GM12864 (cell line): ENCODE results near the gene TMEM238.

ENCODE experiments used
- DNase-seq: peaks from one replicate; pipeline ENCODE4 v3.0.0-alpha.2; 2011; ENCODE audit warnings: low read depth
- H3K4me3 ChIP-seq: 2 replicates; pipeline ENCODE4 v1.5.1; 2011; ENCODE audit warnings: mild to moderate bottlenecking, low read depth, low read length, control low read depth
- TF ChIP-seq, protein P1 (sequence below): IDR thresholded peaks from 2 replicates; pipeline ENCODE4 v1.5.1; 2011; ENCODE audit warnings: low read depth, mild to moderate bottlenecking, moderate library complexity, low read length, control low read depth, inconsistent platforms; ENCODE audit errors: missing control alignments

Gene TMEM238

DNA sequence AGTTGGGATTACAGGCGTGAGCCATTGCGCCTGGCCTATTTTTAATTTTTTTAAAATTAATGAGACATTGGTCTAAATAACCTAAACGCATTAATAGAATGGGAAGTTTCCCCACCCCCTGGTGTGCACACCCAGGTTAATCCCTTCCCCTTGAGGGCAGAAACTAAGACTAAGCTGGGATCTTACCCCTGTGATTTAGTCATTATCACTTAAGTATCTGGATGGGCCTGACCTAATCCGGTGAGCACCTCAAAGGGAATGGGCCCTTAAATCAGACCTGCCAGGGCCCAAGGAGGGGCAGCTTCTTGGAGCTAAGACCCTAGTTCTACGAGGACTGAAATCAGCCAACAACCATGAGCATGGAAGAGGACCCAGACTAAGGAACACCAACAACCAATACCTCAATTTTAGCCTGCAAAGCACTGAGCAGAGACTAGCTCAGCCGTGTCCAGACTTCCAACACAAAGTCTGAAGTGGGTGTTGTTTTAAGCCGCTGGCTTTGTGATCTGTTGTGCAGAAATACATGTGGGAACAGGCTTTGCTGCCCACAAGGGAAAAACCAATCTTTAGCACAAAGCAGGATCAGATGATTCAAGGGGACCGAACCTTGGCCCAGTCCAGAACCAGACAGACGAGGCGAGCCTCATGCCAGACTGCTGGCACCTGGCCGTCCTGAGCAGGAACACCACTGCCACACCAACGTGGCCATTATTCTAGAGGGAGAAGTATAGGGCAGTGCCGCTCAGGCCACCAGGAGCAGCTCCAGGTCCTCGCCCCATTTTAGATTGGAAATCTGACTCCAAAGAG, 16.4 kb upstream of the TMEM238 start:
- no peak overlapping the region for H3K4me3 ChIP-seq
- TF ChIP-seq, protein P1, sequence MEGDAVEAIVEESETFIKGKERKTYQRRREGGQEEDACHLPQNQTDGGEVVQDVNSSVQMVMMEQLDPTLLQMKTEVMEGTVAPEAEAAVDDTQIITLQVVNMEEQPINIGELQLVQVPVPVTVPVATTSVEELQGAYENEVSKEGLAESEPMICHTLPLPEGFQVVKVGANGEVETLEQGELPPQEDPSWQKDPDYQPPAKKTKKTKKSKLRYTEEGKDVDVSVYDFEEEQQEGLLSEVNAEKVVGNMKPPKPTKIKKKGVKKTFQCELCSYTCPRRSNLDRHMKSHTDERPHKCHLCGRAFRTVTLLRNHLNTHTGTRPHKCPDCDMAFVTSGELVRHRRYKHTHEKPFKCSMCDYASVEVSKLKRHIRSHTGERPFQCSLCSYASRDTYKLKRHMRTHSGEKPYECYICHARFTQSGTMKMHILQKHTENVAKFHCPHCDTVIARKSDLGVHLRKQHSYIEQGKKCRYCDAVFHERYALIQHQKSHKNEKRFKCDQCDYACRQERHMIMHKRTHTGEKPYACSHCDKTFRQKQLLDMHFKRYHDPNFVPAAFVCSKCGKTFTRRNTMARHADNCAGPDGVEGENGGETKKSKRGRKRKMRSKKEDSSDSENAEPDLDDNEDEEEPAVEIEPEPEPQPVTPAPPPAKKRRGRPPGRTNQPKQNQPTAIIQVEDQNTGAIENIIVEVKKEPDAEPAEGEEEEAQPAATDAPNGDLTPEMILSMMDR, result no peak
- DNase-seq, result no peak

DNA sequence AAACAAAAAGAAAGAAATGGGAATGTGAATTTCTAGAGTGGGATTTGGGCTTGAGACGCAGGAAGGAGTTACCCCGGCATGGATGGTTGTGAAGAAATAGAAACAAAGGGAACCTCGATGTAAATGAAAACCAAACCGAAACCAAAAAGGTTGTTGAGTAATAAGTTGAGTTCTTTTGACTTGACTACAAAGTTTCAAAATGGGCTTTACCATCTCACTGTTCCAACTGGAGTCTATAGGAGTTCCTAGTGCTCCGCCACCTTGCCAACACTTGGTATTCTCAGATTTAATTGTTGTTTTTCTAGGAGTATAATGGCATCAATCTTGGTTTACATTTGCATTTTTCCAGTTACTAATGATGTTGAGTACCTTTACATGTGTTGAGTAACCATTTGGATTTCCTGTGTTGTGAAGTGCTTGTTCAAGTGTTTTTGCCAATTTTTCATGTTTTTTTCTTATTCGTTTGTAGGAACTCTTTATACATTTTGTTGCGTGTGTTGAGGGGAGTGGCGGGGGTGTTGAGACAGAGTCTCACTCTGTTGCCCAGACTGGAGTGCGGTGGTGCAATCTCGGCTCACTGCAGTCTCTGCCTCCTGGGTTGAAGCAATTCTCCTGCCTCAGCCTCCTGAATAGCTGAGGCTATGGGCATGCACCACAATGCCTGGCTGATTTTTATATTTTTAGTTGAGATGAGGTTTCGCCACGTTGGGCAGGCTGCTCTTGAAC, 14.3 kb upstream of the TMEM238 start:
- DNase-seq, result no peak
- H3K4me3 ChIP-seq, result peak overlapping the region; percentile 3; the same call in 1 of the 2 replicates
- TF ChIP-seq, protein P1, result no peak

- no peak for DNase-seq
- TF ChIP-seq, protein P1, result no peak
- no peak overlapping the region for H3K4me3 ChIP-seq
Observed at GRCh38 chr19:55392820-55393761, 9.0 kb upstream of the TMEM238 start.

DNA sequence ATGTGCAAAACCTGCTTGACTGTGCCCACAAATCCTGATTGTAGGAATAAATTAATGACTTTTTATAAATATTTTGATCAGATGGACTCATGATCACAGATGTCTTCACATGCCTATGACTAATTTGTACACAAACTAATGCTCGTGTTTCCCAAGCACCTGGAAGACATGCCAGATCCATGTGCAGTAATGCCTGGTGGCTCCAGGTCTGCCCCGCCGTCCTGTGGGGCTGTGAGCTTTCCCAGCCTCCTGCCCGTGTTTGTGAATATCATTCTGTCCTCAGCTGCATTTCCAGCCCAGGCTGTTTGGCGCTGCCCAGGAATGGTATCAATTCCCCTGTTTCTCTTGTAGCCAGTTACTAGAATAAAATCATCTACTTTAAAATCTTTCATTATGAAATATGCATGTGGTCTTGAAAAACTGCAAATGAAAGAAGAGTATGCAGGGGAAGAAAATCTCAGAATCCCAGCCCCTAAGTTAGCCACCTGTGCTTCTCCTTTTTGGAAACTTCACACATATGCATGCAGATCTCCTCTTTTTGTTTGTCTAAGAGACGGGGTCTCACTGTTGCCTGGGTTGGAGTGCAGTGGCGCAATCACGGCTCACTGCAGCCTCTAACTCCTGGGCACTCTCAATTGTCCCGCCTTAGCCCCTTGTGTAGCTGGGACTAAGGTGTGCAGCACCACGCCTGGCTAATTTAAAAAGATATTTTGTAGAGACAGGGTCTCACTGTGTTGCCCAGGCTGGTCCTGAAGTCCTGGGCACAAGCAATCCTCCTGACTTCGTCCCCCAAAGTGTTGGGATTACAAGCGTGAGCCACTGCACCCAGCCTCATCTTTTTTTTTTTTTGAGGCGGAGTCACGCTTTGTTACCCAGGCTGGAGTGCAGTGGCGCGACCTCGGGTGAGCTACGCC, 7.9 kb upstream of the TMEM238 start:
- TF ChIP-seq, protein P1, result no peak

GRCh38 chr19:55391191-55391670, 7.1 kb upstream of the TMEM238 start:
- TF ChIP-seq, protein P1, result no peak
- no peak overlapping the region for H3K4me3 ChIP-seq
- no peak for DNase-seq

More for the DNA sequence above, 7.9 kb upstream of the TMEM238 start:
- H3K4me3 ChIP-seq, result no peak overlapping the region
- DNase-seq, result no peak
